Heart left ventricle (tissue), 16 donors: Measurements from ENCODE around the gene MICB. TPM values are rescaled to one million over a fixed set of nuclear protein-coding genes. Genes with fewer than 3 reads are reported as not detected.
"Not testable (repeated sequence)": the region's sequence is repeated elsewhere in the genome, so short reads cannot be mapped to it uniquely, and the experiment has no call there.

Experiments used
- ATAC-seq, 4 donors: fragments of 200-7000 bp; cut with Tn5 transposase; one replicate each; pipeline ENCODE4 v1.9.1; 2020 to 2022; ENCODE audit warnings: moderate library complexity in 4 of 4, mild to moderate bottlenecking in 3 of 4, moderate number of reproducible peaks in 1 of 4
- DNase-seq, 5 donors: peaks; one replicate each; pipeline ENCODE4 v3.0.0-alpha.2; 2020
- H3K27ac ChIP-seq, 12 donors: fragments of 200-600 bp; sonication (generic) in 4 of 12; one replicate each; pipeline versions ENCODE4 v1.5.0 to v1.8.0; 2016 to 2022; ENCODE audit warnings: mild to moderate bottlenecking in 2 of 12
- H3K27me3 ChIP-seq, 9 donors: fragments of 200-600 bp; sonication (generic) in 2 of 9; one replicate each; pipeline versions ENCODE4 v1.5.1 to v1.8.0; 2016 to 2022; ENCODE audit warnings: mild to moderate bottlenecking in 3 of 9
- H3K36me3 ChIP-seq, 9 donors: fragments of 200-600 bp; sonication (generic) in 2 of 9; one replicate each; pipeline versions ENCODE4 v1.5.0 to v1.8.0; 2018 to 2022; ENCODE audit warnings: mild to moderate bottlenecking in 2 of 9
- H3K4me1 ChIP-seq, 12 donors: fragments of 200-600 bp; sonication (generic) in 4 of 12; one replicate each; pipeline versions ENCODE4 v1.5.0 to v1.8.0; 2016 to 2022; ENCODE audit warnings: mild to moderate bottlenecking in 3 of 12
- H3K4me3 ChIP-seq, 12 donors: fragments of 200-600 bp; sonication (generic) in 4 of 12; one replicate each; pipeline versions ENCODE4 v1.5.0 to v1.8.0; 2017 to 2022; ENCODE audit warnings: mild to moderate bottlenecking in 9 of 12, moderate library complexity in 4 of 12
- H3K9me3 ChIP-seq, 12 donors: fragments of 200-600 bp; sonication (generic) in 4 of 12; one replicate each; pipeline versions ENCODE4 v1.5.0 to v1.8.0; 2016 to 2022; ENCODE audit warnings: mild to moderate bottlenecking in 1 of 12
- POLR2A ChIP-seq, 2 donors: fragments of 450-650 bp; IDR thresholded peaks; one replicate each; pipeline ENCODE4 v1.6.1; 2017; ENCODE audit warnings: antibody characterized with exemption in 2 of 2, mild to moderate bottlenecking in 2 of 2, moderate library complexity in 2 of 2
- WGBS, 4 donors: extraction: QIAGEN DNeasy Blood & Tissue Kit in 2 of 4; methylation state at CpG; one replicate each; pipeline versions ENCODE4 v1.1.5 to v1.1.7; 2013 to 2018; 5-methylcytosine and 5-hydroxymethylcytosine counted together
- intact Hi-C, 10 donors: fragments of 100-400 bp; cut with DNase I; formaldehyde crosslinking; loops; one replicate each; pipeline versions ENCODE4 v1.11.1 to v1.14.2; 2022
- polyA plus RNA-seq, 2 donors: library from polyadenylated mRNA; stranded (reverse); fragments of 200-250 nt; gene quantifications; one replicate each; pipeline ENCODE4 v1.2.3, GENCODE V29; 2013
- total RNA-seq, 9 donors: library from RNA; depleted of rRNA in 2 of 9; stranded (reverse); fragments of >200 nt in 2 of 9; fragmentation: NEBNext Ultra II Directional in 3 of 9; extraction: Animal tissue kit (Norgen Biotek cat#: 25700) in 3 of 9; gene quantifications; one replicate each; pipeline versions ENCODE4 v1.1.0 to v1.2.4, GENCODE V29; 2016 to 2023
- TF ChIP-seq, protein P1 (sequence below), 12 donors: fragments of 200-600 bp; sonication (generic) in 4 of 12; IDR thresholded peaks; one replicate each; pipeline versions ENCODE4 v1.5.0 to v1.8.0; 2018 to 2022; ENCODE audit warnings: antibody characterized with exemption in 12 of 12, mild to moderate bottlenecking in 5 of 12
- donor health status: ischemic (EF 13 %, LVEDD 7.1; RV severe dilation, severe dysfunction).
- donor health status: healthy with polysubstance abuse.
- donor health status: DM: no; HTN: yes; CAD: no.
- donor health status: DM: no; HTN: no; CAD: no.
- donor health status: ischemic (EF 25% LVEDD 6.9; RV normal size, moderate dysfunction).
- donor health status: ischemic (EF 25% LVEDD 5.7; RV mildly dilated, moderate dysfunction).
- donor health status: healthy.
- donor health status: DM: yes; HTN: yes; CAD: no.
- donor health status: ischemic (EF 35%, LVEDD 5.7; RV mildly dilated, moderate dysfunction).
- donor health status: nonischemic (EF 11% LVEDD 7.7; RV severe dilation, severe dysfunction).
- donor health status: DM: yes; HTN: yes; CAD: no.
- donor health status: PGD.
- donor health status: ischemic (EF 29% LVEDD 5.4; RV normal size, mild dysfunction).
- donor health status: nonischemic (EF 23%, LVEDD 6.1; RV moderate dilation, normal function).

The MICB gene
- total and polyA plus RNA-seq, 11 donors: 0.84 to 8.8 (median 1.4) TPM

DNA sequence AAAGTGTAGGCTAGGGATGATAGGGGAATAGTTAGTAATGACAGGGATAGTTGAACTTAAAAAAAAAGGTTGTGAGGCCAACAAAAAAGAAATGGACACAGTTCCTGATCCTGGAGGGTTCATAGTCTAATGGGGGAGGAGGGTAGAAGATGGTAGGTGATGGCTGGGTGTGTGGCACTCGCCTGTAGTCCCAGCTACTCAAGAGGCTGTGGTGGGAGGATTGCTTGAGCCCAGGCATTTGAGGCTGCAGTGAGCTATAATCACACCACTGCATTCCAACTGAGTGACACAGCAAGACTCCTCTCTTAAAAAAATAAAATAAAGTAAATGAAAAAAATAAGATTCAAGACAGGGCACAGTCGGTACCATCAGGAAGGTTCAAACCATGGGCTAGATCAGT is 2.4 kb upstream of the MICB start:
- 74 to 89% (median 79%) methylated on average over 2 of the region's 2 CpGs for WGBS, 4 donors
- Histone ChIP-seq H3K4me1 (peaks cover 0 to 45% (median 12%) of the 10 kb centered on the region in 12 donors), H3K27ac (peak overlapping the region in 6 of 12 donors; percentile 58 to 84 (median 78)), H3K4me3 (peak overlapping the region in 6 of 12 donors; percentile 64 to 86 (median 72)), H3K27me3 (peaks cover 0 to 6% (median 0%) of the 10 kb centered on the region in 9 donors), H3K9me3 (no peaks in the 10 kb centered on the region), H3K36me3 (no peaks in the 10 kb centered on the region)
- TF ChIP-seq, protein P1, sequence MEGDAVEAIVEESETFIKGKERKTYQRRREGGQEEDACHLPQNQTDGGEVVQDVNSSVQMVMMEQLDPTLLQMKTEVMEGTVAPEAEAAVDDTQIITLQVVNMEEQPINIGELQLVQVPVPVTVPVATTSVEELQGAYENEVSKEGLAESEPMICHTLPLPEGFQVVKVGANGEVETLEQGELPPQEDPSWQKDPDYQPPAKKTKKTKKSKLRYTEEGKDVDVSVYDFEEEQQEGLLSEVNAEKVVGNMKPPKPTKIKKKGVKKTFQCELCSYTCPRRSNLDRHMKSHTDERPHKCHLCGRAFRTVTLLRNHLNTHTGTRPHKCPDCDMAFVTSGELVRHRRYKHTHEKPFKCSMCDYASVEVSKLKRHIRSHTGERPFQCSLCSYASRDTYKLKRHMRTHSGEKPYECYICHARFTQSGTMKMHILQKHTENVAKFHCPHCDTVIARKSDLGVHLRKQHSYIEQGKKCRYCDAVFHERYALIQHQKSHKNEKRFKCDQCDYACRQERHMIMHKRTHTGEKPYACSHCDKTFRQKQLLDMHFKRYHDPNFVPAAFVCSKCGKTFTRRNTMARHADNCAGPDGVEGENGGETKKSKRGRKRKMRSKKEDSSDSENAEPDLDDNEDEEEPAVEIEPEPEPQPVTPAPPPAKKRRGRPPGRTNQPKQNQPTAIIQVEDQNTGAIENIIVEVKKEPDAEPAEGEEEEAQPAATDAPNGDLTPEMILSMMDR (IDR thresholded peaks at IDR 0.05): no peak
- TF ChIP-seq POLR2A (IDR thresholded peaks at IDR 0.05): no peak
- ATAC-seq (no peak), DNase-seq (no peak)
- intact Hi-C loops: loop anchor here in 6 of 10 donors (2.0 to 10.0 kb wide), 7 partner anchors 42 to 109 kb away; partner anchors contain the start of genes DDX39B (in 1 of the 6) and NCR3 (in 1 of the 6)

DNA sequence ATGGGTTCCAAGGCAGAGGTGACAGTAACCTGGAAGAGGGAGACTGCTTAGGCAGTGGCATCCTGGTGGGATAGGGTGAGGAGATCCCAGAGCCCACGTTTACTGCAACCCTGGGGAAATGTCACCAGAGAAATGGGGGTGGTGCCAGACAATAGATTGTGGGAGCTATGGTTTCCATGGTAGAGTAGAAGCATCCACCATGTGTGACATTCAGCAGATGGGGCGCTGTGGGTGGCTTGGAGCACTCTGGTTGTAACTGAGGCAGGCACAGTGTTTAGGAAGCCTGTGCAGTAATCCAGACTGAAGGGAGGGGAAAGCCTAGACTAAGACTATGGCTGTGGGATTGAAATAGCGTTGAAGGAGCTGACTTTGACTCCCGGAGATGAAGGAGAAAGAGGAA is 1.1 kb upstream of the MICB start:
- WGBS, 4 donors: 50 to 61% (median 59%) methylated on average over 4 of the region's 4 CpGs
- not testable (repeated sequence) for DNase-seq, ATAC-seq, H3K36me3 ChIP-seq, H3K9me3 ChIP-seq
- Histone ChIP-seq H3K4me1 (peaks cover 0 to 42% (median 11%) of the 10 kb centered on the region in 12 donors), H3K4me3 (peak overlapping the region in 1 of 12 donors; percentile 64), H3K27ac (peak overlapping the region in 1 of 12 donors; percentile 27), H3K27me3 (peaks cover 0 to 11% (median 0%) of the 10 kb centered on the region in 9 donors)
- intact Hi-C loops: loop anchor here in 4 of 10 donors (5.0 to 10.0 kb wide), 4 partner anchors 40 to 108 kb away; partner anchors contain the start of gene NCR3 (in 1 of the 4)

- no peak for DNase-seq
- H3K27ac ChIP-seq: no peak overlapping the region
- TF ChIP-seq POLR2A (IDR thresholded peaks at IDR 0.05): no peak
- TF ChIP-seq, protein P1 (IDR thresholded peaks at IDR 0.05): no peak
- H3K27me3 ChIP-seq: peaks cover 0 to 11% (median 0%) of the 10 kb centered on the region in 9 donors
- H3K4me3 ChIP-seq: peak overlapping the region in 10 of 12 donors; percentile 33 to 75 (median 60)
- WGBS, 4 donors: 9 to 32% (median 20%) methylated on average over 20 to 21 of the region's 21 CpGs
- no peaks in the 10 kb centered on the region for H3K9me3 ChIP-seq
- no peaks in the 10 kb centered on the region for H3K36me3 ChIP-seq
- intact Hi-C loops: loop anchor here in 4 of 10 donors (2.0 to 10.0 kb wide), 5 partner anchors 28 to 106 kb away; partner anchors contain the start of gene NCR3 (in 1 of the 4)
- no peak for ATAC-seq
- peaks cover 0 to 36% (median 10%) of the 10 kb centered on the region in 12 donors for H3K4me1 ChIP-seq
These were observed 803 bp downstream of the MICB start for GRCh38 chr6:31498748-31499147.

DNA sequence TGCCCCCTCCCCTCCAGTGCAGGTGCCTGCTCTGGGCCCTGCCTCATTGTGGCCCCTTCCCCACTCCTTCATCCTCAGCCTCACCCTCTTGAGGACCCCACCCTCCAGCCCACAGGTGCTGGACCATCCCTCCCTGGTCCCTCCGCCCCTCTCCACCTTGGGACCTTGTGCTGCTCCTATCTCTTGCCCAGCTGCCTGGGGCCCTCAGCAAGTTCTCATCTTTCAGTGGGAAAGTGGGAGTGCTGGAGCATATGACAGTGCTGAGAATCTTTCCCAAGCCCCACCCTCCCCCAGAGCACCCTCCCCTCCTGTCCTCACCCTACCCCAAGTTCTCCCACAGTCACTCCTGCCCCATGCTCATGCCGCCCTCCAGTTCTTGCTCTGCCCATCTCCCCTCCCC is 1.7 kb downstream of the MICB start:
- intact Hi-C loops: loop anchor here in 4 of 10 donors (2.0 to 10.0 kb wide), 5 partner anchors 29 to 105 kb away; partner anchors contain the start of gene NCR3 (in 1 of the 4)
- not testable (repeated sequence) for DNase-seq
- WGBS, 4 donors: 85 to 100% (median 100%) methylated on average over 1 of the region's 2 CpGs

GRCh38 chr6:31502586-31502985 is 4.6 kb downstream of the MICB start:
- Histone ChIP-seq H3K4me1 (peaks cover 0 to 14% (median 4%) of the 10 kb centered on the region in 12 donors), H3K4me3 (no peak overlapping the region), H3K9me3 (no peaks in the 10 kb centered on the region), H3K36me3 (peaks cover 0 to 16% (median 5%) of the 10 kb centered on the region in 9 donors), H3K27me3 (peaks cover 0 to 8% (median 0%) of the 10 kb centered on the region in 9 donors), H3K27ac (no peak overlapping the region)
- TF ChIP-seq, protein P1 (IDR thresholded peaks at IDR 0.05): no peak
- TF ChIP-seq POLR2A (IDR thresholded peaks at IDR 0.05): no peak
- intact Hi-C loops: no loop called here
- DNase-seq: no peak
- ATAC-seq: no peak

More for the DNA sequence above, 1.7 kb downstream of the MICB start:
- H3K36me3 ChIP-seq, ATAC-seq, H3K27me3 ChIP-seq, H3K9me3 ChIP-seq, H3K27ac ChIP-seq, H3K4me3 ChIP-seq: not testable (repeated sequence)
- H3K4me1 ChIP-seq: peaks cover 0 to 36% (median 10%) of the 10 kb centered on the region in 12 donors

DNA sequence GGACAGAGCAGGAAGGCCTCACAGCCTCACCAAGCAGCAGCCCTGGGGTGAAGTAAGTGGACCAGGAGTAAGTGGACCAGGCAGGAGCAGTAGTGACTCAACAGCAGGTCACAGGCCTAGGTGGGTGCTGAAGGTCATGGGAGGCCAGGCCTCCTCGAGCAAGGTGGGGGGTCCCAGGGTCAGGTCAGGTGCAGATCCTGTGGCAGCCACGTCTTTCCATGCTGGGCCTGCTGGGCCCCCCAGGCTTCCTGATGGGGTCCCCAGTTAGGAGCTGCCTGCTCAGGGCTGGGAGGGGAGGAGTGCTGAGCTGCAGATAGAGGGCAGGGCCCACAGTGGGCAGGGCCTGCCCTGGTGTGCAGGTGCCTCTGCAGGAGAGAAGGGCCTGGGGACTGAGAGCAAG is 11.1 kb downstream of the MICB start:
- H3K4me1 ChIP-seq, H3K9me3 ChIP-seq, H3K27ac ChIP-seq, H3K27me3 ChIP-seq, intact Hi-C loops, H3K4me3 ChIP-seq, DNase-seq: not testable (repeated sequence)
- WGBS, 4 donors: 45 to 100% (median 50%) methylated on average over 1 to 2 of the region's 2 CpGs
- ATAC-seq: peak in 1 of 4 donors; percentile 27
- peaks cover 0 to 44% (median 10%) of the 10 kb centered on the region in 9 donors for H3K36me3 ChIP-seq
